H9 (cell line): Measurements from ENCODE around the gene ZNF585A. TPM values are rescaled to one million over a fixed set of nuclear protein-coding genes. Genes with fewer than 3 reads are reported as not detected.
A peak's percentile ranks its signal among the peaks of the same experiment; 100 is the strongest.

ENCODE experiments used
- DNase-seq: peaks from one replicate; pipeline ENCODE4 v3.0.0-alpha.2; 2017
- H2AFZ ChIP-seq: one replicate; pipeline ENCODE4 v1.6.1; 2013; ENCODE audit warnings: mild to moderate bottlenecking, low read length, control low read depth, moderate library complexity
- H2AK5ac ChIP-seq: 2 replicates; pipeline ENCODE4 v1.6.1; 2013; ENCODE audit warnings: low read length, control low read depth, mixed read lengths; ENCODE audit not compliant: insufficient read length
- H2BK120ac ChIP-seq: one replicate; pipeline ENCODE4 v1.6.1; 2013; ENCODE audit warnings: low read depth, mild to moderate bottlenecking, low read length, control low read depth, inconsistent platforms; ENCODE audit not compliant: poor library complexity, severe bottlenecking
- H2BK12ac ChIP-seq: 2 replicates; pipeline ENCODE4 v1.6.1; 2013; ENCODE audit warnings: low read length, control low read depth, mixed read lengths, low read depth; ENCODE audit not compliant: insufficient read length
- H2BK15ac ChIP-seq: 2 replicates; pipeline ENCODE4 v1.6.1; 2013; ENCODE audit warnings: low read depth, low read length, control low read depth
- H2BK20ac ChIP-seq: one replicate; pipeline ENCODE4 v1.6.1; 2013; ENCODE audit warnings: low read depth, mild to moderate bottlenecking, low read length, control low read depth, inconsistent platforms; ENCODE audit not compliant: poor library complexity, severe bottlenecking
- H2BK5ac ChIP-seq: 2 replicates; pipeline ENCODE4 v1.6.1; 2013; ENCODE audit warnings: low read length, control low read depth, mixed read lengths; ENCODE audit not compliant: insufficient read length
- H3K14ac ChIP-seq: 2 replicates; pipeline ENCODE4 v1.6.1; 2013; ENCODE audit warnings: low read length, control low read depth; ENCODE audit not compliant: insufficient read depth
- H3K18ac ChIP-seq: 2 replicates; pipeline ENCODE4 v1.6.1; 2013; ENCODE audit warnings: low read depth, mild to moderate bottlenecking, mixed read lengths, low read length, control low read depth; ENCODE audit not compliant: insufficient read length
- H3K23ac ChIP-seq: 2 replicates; pipeline ENCODE4 v1.6.1; 2013; ENCODE audit warnings: low read length, control low read depth, mixed read lengths, low read depth; ENCODE audit not compliant: insufficient read length
- H3K23me2 ChIP-seq: 2 replicates; pipeline ENCODE4 v1.6.1; 2013; ENCODE audit warnings: low read depth, mild to moderate bottlenecking, mixed read lengths, low read length, control low read depth; ENCODE audit not compliant: insufficient read length, poor library complexity, severe bottlenecking
- H3K27ac ChIP-seq: 2 replicates; pipeline ENCODE4 v1.5.1; 2013; ENCODE audit warnings: low read length, control low read depth, mixed read lengths, low read depth; ENCODE audit not compliant: insufficient read length
- H3K27me3 ChIP-seq: 2 replicates; pipeline ENCODE4 v1.6.1; 2013; ENCODE audit warnings: low read length, control low read depth, inconsistent platforms; ENCODE audit not compliant: insufficient read depth
- H3K4ac ChIP-seq: 2 replicates; pipeline ENCODE4 v1.6.1; 2013; ENCODE audit warnings: low read depth, mild to moderate bottlenecking, control low read depth, inconsistent platforms, low read length, moderate library complexity
- H3K4me1 ChIP-seq: 2 replicates; pipeline ENCODE4 v1.6.1; 2013; ENCODE audit warnings: low read length, control low read depth, inconsistent platforms; ENCODE audit not compliant: insufficient read depth
- H3K4me2 ChIP-seq: 2 replicates; pipeline ENCODE4 v1.6.1; 2013; ENCODE audit warnings: low read length, control low read depth, mixed read lengths; ENCODE audit not compliant: insufficient read length, insufficient read depth
- H3K56ac ChIP-seq: 2 replicates; pipeline ENCODE4 v1.6.1; 2013; ENCODE audit warnings: low read depth, mild to moderate bottlenecking, mixed read lengths, low read length, control low read depth; ENCODE audit not compliant: insufficient read length
- H3K79me1 ChIP-seq: 2 replicates; pipeline ENCODE4 v1.6.1; 2013; ENCODE audit warnings: low read depth, mild to moderate bottlenecking, moderate library complexity, low read length, control low read depth, inconsistent platforms; ENCODE audit not compliant: insufficient read depth, poor library complexity, severe bottlenecking
- H3K79me2 ChIP-seq: 2 replicates; pipeline ENCODE4 v1.6.1; 2013; ENCODE audit warnings: low read length, control low read depth, inconsistent platforms; ENCODE audit not compliant: insufficient read depth
- H3K9ac ChIP-seq: 2 replicates; pipeline ENCODE4 v1.6.1; 2013; ENCODE audit warnings: low read length, control low read depth, mixed read lengths; ENCODE audit not compliant: insufficient read length; ENCODE audit errors: extremely low read depth
- H3K9me3 ChIP-seq: one replicate; pipeline ENCODE4 v1.6.1; 2013; ENCODE audit warnings: low read depth, low read length, inconsistent platforms; ENCODE audit not compliant: control insufficient read depth
- H3T11ph ChIP-seq: one replicate; pipeline ENCODE4 v1.6.1; 2013; ENCODE audit warnings: mild to moderate bottlenecking, low read length, control low read depth, inconsistent platforms
- H4K20me1 ChIP-seq: one replicate; pipeline ENCODE4 v1.6.1; 2013; ENCODE audit not compliant: control insufficient read depth, insufficient read length, insufficient read depth
- H4K5ac ChIP-seq: 2 replicates; pipeline ENCODE4 v1.6.1; 2013; ENCODE audit warnings: low read depth, mild to moderate bottlenecking, mixed read lengths, low read length, control low read depth; ENCODE audit not compliant: insufficient read length
- H4K8ac ChIP-seq: replicated peaks from 2 replicates; pipeline ENCODE4 v1.6.1; 2013; ENCODE audit warnings: low read length, control low read depth, mixed read lengths, low read depth; ENCODE audit not compliant: insufficient read length
- H4K91ac ChIP-seq: 2 replicates; pipeline ENCODE4 v1.6.1; 2013; ENCODE audit warnings: low read depth, mild to moderate bottlenecking, moderate library complexity, mixed read lengths, low read length, control low read depth; ENCODE audit not compliant: insufficient read length
- H3K27ac Mint-ChIP-seq, 3 experiments: 2 replicates in 2 of 3; 3 replicates in 1 of 3; pipeline ENCODE4 v1.8.0; 2020 to 2021; ENCODE audit warnings: mixed read lengths in 3 of 3, mild to moderate bottlenecking in 1 of 3, moderate library complexity in 1 of 3
- H3K27me3 Mint-ChIP-seq: 2 replicates; pipeline ENCODE4 v1.8.0; 2021; ENCODE audit warnings: low read depth, mild to moderate bottlenecking, moderate library complexity, mixed read lengths
- H3K36me3 Mint-ChIP-seq, 3 experiments: 2 replicates in 2 of 3; 3 replicates in 1 of 3; pipeline ENCODE4 v1.8.0; 2020 to 2021; ENCODE audit warnings: low read depth in 3 of 3, mixed read lengths in 3 of 3; ENCODE audit not compliant: insufficient read depth in 1 of 3
- H3K4me1 Mint-ChIP-seq, 2 experiments: 2 replicates each; pipeline ENCODE4 v1.8.0; 2020; ENCODE audit warnings: mixed read lengths in 2 of 2
- H3K4me3 Mint-ChIP-seq, 2 experiments: 2 replicates in 1 of 2; 3 replicates in 1 of 2; pipeline ENCODE4 v1.8.0; 2020 to 2021; ENCODE audit warnings: mild to moderate bottlenecking in 2 of 2, mixed read lengths in 2 of 2, moderate library complexity in 1 of 2
- H3K9me3 Mint-ChIP-seq, 2 experiments: 2 replicates in 1 of 2; 3 replicates in 1 of 2; pipeline ENCODE4 v1.8.0; 2020; ENCODE audit warnings: mild to moderate bottlenecking in 2 of 2, mixed read lengths in 2 of 2, moderate library complexity in 1 of 2
- CTCF ChIP-seq: fragments of 200-600 bp; sonication (generic); conservative IDR thresholded peaks from 3 replicates; pipeline ENCODE4 v1.8.0; 2021; ENCODE audit warnings: antibody characterized with exemption, mild to moderate bottlenecking
- WGBS: extraction: QIAGEN DNeasy Blood & Tissue Kit; methylation state at CpG from one replicate; pipeline ENCODE4 v1.1.7; 2013; ENCODE audit warnings: missing lambda C conversion rate, low lambda C conversion rate, mixed read lengths; ENCODE audit not compliant: insufficient read length; ENCODE audit errors: extremely low coverage; 5-methylcytosine and 5-hydroxymethylcytosine counted together
- total RNA-seq: library from RNA; stranded (reverse); gene quantifications from 2 replicates; pipeline ENCODE4 v1.2.1, GENCODE V29; 2021

The ZNF585A gene
- total RNA-seq, 1 experiment from 2014 or later, result 18.3 TPM

DNA sequence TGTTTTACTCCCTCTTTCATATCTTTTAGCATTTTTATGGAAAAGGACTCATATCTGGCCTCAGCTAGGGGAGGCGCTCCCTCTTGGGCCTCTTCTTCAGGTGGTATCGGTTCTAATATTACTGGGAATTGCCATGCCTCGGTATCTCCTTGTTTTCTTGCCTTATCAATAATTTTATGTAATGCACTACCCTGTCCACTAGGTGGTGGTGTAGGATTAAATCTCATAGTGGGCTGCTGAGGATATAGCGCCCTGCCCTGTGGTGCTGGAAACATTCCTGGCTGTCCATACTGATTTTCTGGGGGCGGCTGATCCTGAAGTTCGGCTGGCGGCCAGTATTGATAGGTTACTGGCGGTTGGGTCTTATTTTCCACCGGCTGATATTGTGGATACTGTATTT, 58.5 kb downstream of the ZNF585A start:
- Histone ChIP-seq H3K18ac (no peak overlapping the region), H2BK20ac (no peak overlapping the region), H3K9me3 (peaks cover 63% of the 10 kb centered on the region), H4K8ac (no peak overlapping the region), H3K14ac (no peak overlapping the region), H2BK15ac (no peak overlapping the region), H3K79me1 (no peaks in the 10 kb centered on the region), H3K79me2 (no peaks in the 10 kb centered on the region), H4K20me1 (no peaks in the 10 kb centered on the region), H3K4me2 (no peak overlapping the region), H3K27ac (no peak overlapping the region), H2AK5ac (no peak overlapping the region), H4K91ac (no peak overlapping the region), H3K23me2 (no peaks in the 10 kb centered on the region), H3K4ac (no peak overlapping the region), H3T11ph (no peak overlapping the region), H4K5ac (no peak overlapping the region), H3K23ac (no peak overlapping the region), H3K9ac (no peak overlapping the region), H3K56ac (no peak overlapping the region), H3K27me3 (no peaks in the 10 kb centered on the region), H2BK120ac (no peak overlapping the region), H3K4me1 (no peaks in the 10 kb centered on the region), H2BK5ac (no peak overlapping the region), H2BK12ac (no peak overlapping the region), H2AFZ (no peak overlapping the region)
- peak; percentile 55 for TF ChIP-seq CTCF
- no peak for DNase-seq
- peaks cover 7% of the 10 kb centered on the region for H3K27me3 Mint-ChIP-seq
- no peak overlapping the region for H3K4me3 Mint-ChIP-seq
- no CpG with 5 or more reads among the region's 9 CpGs for WGBS
- H3K36me3 Mint-ChIP-seq, result peaks cover 70 to 89% (median 78%) of the 10 kb centered on the region in 3 experiments
- peaks cover 89 to 92% of the 10 kb centered on the region in 2 experiments for H3K9me3 Mint-ChIP-seq
- no peak overlapping the region for H3K27ac Mint-ChIP-seq
- no peaks in the 10 kb centered on the region for H3K4me1 Mint-ChIP-seq
